Stimulated activated CD8-positive, alpha-beta memory T cell treated with anti-CD3 and anti-CD28 coated beads, Interleukin-7, amount 100 ng/mL, for 4 hours (primary cell): ENCODE results near the gene ANKRD13A.
"Not testable (repeated sequence)": the region's sequence is repeated elsewhere in the genome, so short reads cannot be mapped to it uniquely, and the experiment has no call there.

Experiments
- DNase-seq, 2 donors: peaks; one replicate each; pipeline ENCODE4 v3.0.0-alpha.2; 2020; ENCODE audit warnings: low read depth in 2 of 2

Gene ANKRD13A

GRCh38 chr12:109983432-109984142 is 15.6 kb upstream of the ANKRD13A start:
- DNase-seq, result no peak

- DNase-seq, result not testable (repeated sequence)
Observed at GRCh38 chr12:109986236-109986635, 13.0 kb upstream of the ANKRD13A start.

- no peak for DNase-seq
Observed at GRCh38 chr12:109987615-109988014, 11.6 kb upstream of the ANKRD13A start.

GRCh38 chr12:109988274-109988673 is 11.0 kb upstream of the ANKRD13A start:
- no peak for DNase-seq

GRCh38 chr12:109988903-109989302 is 10.3 kb upstream of the ANKRD13A start:
- DNase-seq, result no peak

- DNase-seq, result no peak
Observed at GRCh38 chr12:109989380-109989779, 9.8 kb upstream of the ANKRD13A start.

GRCh38 chr12:109991586-109991985 is 7.6 kb upstream of the ANKRD13A start:
- no peak for DNase-seq

GRCh38 chr12:109993091-109993490 is 6.1 kb upstream of the ANKRD13A start:
- DNase-seq, result no peak

GRCh38 chr12:109994401-109995175 is 4.6 kb upstream of the ANKRD13A start:
- no peak for DNase-seq

- no peak for DNase-seq
Observed at GRCh38 chr12:109995361-109995685, 3.9 kb upstream of the ANKRD13A start.

GRCh38 chr12:109995686-109996482 is 3.3 kb upstream of the ANKRD13A start, which contains the start of gene GIT2:
GIT2 (minus strand) TSS chr12:109996368; CDS start chr12:109996224, 144 bp downstream.
- DNase-seq, result peak; percentile 91 to 93

- DNase-seq, result no peak
Observed at GRCh38 chr12:109996483-109996853, 2.8 kb upstream of the ANKRD13A start.

- no peak for DNase-seq
Observed at GRCh38 chr12:109997393-109997792, 1.8 kb upstream of the ANKRD13A start.

- DNase-seq, result no peak
Observed at GRCh38 chr12:109998241-109998903, 858 bp upstream of the ANKRD13A start.

- no peak for DNase-seq
Observed at GRCh38 chr12:109999649-109999971, 380 bp downstream of the ANKRD13A start.

- DNase-seq, result no peak
Observed at GRCh38 chr12:109999983-110000505, 814 bp downstream of the ANKRD13A start.

- DNase-seq, result no peak
Observed at GRCh38 chr12:110001596-110001995, 2.4 kb downstream of the ANKRD13A start.

GRCh38 chr12:110002676-110003515 is 3.7 kb downstream of the ANKRD13A start:
- DNase-seq, result no peak

- no peak for DNase-seq
Observed at GRCh38 chr12:110004598-110004997, 5.4 kb downstream of the ANKRD13A start.

GRCh38 chr12:110005319-110005973 is 6.2 kb downstream of the ANKRD13A start:
- no peak for DNase-seq
